Ishikawa (cell line): ENCODE measurements around the gene MRTFB.

Experiments
- EGR1 ChIP-seq: IDR thresholded peaks from 2 replicates; pipeline ENCODE4 v1.6.1; 2012
- YY1 ChIP-seq: IDR thresholded peaks from 2 replicates; pipeline ENCODE4 v1.6.1; 2012; ENCODE audit warnings: low read depth
- TF ChIP-seq, protein P1 (sequence below): IDR thresholded peaks from 2 replicates; pipeline ENCODE4 v1.6.1; 2012; ENCODE audit warnings: low read depth, mild to moderate bottlenecking
- TF ChIP-seq, protein P2 (sequence below): IDR thresholded peaks from 2 replicates; pipeline ENCODE4 v1.6.1; 2012
- TF ChIP-seq, protein P3 (sequence below): IDR thresholded peaks from 2 replicates; pipeline ENCODE4 v1.6.1; 2012

DNA sequence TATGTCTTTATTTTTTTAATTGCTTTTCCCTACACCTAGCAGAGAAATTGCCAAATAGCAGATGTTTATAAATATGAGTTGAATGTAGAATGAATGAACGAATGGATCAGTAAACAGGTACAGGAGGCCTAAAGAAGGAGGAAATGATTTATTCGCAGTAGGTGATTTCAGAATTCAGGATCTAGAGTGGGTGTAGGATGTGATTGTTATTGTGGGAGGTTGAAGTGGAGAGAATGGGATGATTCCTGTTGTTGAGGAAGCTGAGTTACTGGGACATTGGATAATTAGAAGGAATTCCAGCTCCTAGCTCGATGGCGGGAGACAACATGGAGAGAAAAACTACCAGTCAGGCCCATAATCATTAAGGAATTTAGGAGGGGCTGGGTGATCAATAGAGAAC is 42.2 kb downstream of the MRTFB start:
- TF ChIP-seq, protein P1, sequence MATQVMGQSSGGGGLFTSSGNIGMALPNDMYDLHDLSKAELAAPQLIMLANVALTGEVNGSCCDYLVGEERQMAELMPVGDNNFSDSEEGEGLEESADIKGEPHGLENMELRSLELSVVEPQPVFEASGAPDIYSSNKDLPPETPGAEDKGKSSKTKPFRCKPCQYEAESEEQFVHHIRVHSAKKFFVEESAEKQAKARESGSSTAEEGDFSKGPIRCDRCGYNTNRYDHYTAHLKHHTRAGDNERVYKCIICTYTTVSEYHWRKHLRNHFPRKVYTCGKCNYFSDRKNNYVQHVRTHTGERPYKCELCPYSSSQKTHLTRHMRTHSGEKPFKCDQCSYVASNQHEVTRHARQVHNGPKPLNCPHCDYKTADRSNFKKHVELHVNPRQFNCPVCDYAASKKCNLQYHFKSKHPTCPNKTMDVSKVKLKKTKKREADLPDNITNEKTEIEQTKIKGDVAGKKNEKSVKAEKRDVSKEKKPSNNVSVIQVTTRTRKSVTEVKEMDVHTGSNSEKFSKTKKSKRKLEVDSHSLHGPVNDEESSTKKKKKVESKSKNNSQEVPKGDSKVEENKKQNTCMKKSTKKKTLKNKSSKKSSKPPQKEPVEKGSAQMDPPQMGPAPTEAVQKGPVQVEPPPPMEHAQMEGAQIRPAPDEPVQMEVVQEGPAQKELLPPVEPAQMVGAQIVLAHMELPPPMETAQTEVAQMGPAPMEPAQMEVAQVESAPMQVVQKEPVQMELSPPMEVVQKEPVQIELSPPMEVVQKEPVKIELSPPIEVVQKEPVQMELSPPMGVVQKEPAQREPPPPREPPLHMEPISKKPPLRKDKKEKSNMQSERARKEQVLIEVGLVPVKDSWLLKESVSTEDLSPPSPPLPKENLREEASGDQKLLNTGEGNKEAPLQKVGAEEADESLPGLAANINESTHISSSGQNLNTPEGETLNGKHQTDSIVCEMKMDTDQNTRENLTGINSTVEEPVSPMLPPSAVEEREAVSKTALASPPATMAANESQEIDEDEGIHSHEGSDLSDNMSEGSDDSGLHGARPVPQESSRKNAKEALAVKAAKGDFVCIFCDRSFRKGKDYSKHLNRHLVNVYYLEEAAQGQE = no peak
- TF ChIP-seq, protein P2, sequence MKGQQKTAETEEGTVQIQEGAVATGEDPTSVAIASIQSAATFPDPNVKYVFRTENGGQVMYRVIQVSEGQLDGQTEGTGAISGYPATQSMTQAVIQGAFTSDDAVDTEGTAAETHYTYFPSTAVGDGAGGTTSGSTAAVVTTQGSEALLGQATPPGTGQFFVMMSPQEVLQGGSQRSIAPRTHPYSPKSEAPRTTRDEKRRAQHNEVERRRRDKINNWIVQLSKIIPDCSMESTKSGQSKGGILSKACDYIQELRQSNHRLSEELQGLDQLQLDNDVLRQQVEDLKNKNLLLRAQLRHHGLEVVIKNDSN = no peak
- TF ChIP-seq EGR1 (no peak), YY1 (no peak)
- TF ChIP-seq, protein P3, sequence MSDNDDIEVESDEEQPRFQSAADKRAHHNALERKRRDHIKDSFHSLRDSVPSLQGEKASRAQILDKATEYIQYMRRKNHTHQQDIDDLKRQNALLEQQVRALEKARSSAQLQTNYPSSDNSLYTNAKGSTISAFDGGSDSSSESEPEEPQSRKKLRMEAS = no peak
